Fibroblast of lung (primary cell): ENCODE results near the gene ARPC5. TPM values are rescaled to one million over a fixed set of nuclear protein-coding genes. Genes with fewer than 3 reads are reported as not detected.

ENCODE experiments used
- DNase-seq, 2 donors: peaks; one replicate each; pipeline versions ENCODE4 v3.0.0 to v3.0.0-alpha.2; 2010; ENCODE audit warnings: low read depth in 2 of 2
- H2AFZ ChIP-seq: 2 replicates; pipeline ENCODE4 v1.5.1; 2012; ENCODE audit warnings: low read length, control low read depth, inconsistent platforms
- H3K27ac ChIP-seq: 2 replicates; pipeline ENCODE4 v1.5.1; 2011; ENCODE audit warnings: low read length, control low read depth; ENCODE audit not compliant: insufficient read depth
- H3K27me3 ChIP-seq: 2 replicates; pipeline ENCODE4 v1.5.1; 2011; ENCODE audit warnings: mild to moderate bottlenecking, low read length; ENCODE audit not compliant: control insufficient read depth, insufficient read depth
- H3K36me3 ChIP-seq: 2 replicates; pipeline ENCODE4 v1.5.1; 2011; ENCODE audit warnings: low read length; ENCODE audit not compliant: control insufficient read depth, insufficient read depth
- H3K4me1 ChIP-seq: 2 replicates; pipeline ENCODE4 v1.5.1; 2011; ENCODE audit warnings: low read length; ENCODE audit not compliant: control insufficient read depth, insufficient read depth; ENCODE audit errors: extremely low read depth
- H3K4me2 ChIP-seq: 2 replicates; pipeline ENCODE4 v1.5.1; 2011; ENCODE audit warnings: low read length, control low read depth; ENCODE audit not compliant: insufficient read depth; ENCODE audit errors: extremely low read depth
- H3K4me3 ChIP-seq, 4 experiments: fragments of 200-600 bp in 1 of 4; sonication (generic) in 1 of 4; replicated peaks in 1 of 4; 2 replicates each; pipeline ENCODE4 v1.5.1; 2011 to 2016; ENCODE audit warnings: low read length in 4 of 4, low read depth in 3 of 4, mild to moderate bottlenecking in 3 of 4, control low read depth in 2 of 4, inconsistent platforms in 1 of 4, mixed read lengths in 1 of 4; ENCODE audit not compliant: insufficient read depth in 1 of 4; ENCODE audit errors: control extremely low read depth in 1 of 4
- H3K79me2 ChIP-seq: 2 replicates; pipeline ENCODE4 v1.5.1; 2012; ENCODE audit warnings: mild to moderate bottlenecking, low read length, inconsistent platforms; ENCODE audit not compliant: control insufficient read depth, insufficient read depth
- H3K9ac ChIP-seq: 2 replicates; pipeline ENCODE4 v1.5.1; 2011; ENCODE audit warnings: mild to moderate bottlenecking, low read length, control low read depth; ENCODE audit not compliant: insufficient read depth
- H3K9me3 ChIP-seq: 2 replicates; pipeline ENCODE4 v1.5.1; 2012; ENCODE audit warnings: low read depth, low read length; ENCODE audit not compliant: control insufficient read depth, insufficient read depth
- H4K20me1 ChIP-seq: 2 replicates; pipeline ENCODE4 v1.5.1; 2011; ENCODE audit warnings: low read length; ENCODE audit not compliant: control insufficient read depth, insufficient read depth; ENCODE audit errors: extremely low read depth
- EZH2 ChIP-seq: IDR thresholded peaks from 2 replicates; pipeline ENCODE4 v1.5.1; 2012; ENCODE audit warnings: low read length, control low read depth, mild to moderate bottlenecking; ENCODE audit errors: missing control alignments
- polyA plus RNA-seq, 2 donors: library from polyadenylated mRNA; depleted of rRNA in 1 of 2; stranded (reverse) in 1 of 2; unstranded in 1 of 2; fragments of >200 nt; gene quantifications; 2 replicates each; pipeline ENCODE4 v1.2.1, GENCODE V29; 2011 to 2012; ENCODE audit warnings: missing spikeins in 1 of 2
- total RNA-seq: library from RNA; depleted of rRNA; stranded (reverse); fragments of >200 nt; gene quantifications from 2 replicates; pipeline ENCODE4 v1.2.1, GENCODE V29; 2014
- TF ChIP-seq, protein P1 (sequence below), 2 donors: IDR thresholded peaks in 1 of 2; conservative IDR thresholded peaks in 1 of 2; 1 replicate in 1 of 2; 2 replicates in 1 of 2; pipeline ENCODE4 v1.5.1; 2011 to 2012; ENCODE audit warnings: low read length in 2 of 2, control low read depth in 1 of 2, inconsistent platforms in 1 of 2, low read depth in 1 of 2, mild to moderate bottlenecking in 1 of 2

ARPC5 gene
- total and polyA plus RNA-seq, 2 donors (not counting 1 experiment from before 2014, with no cell fraction given): 142 to 350 TPM

GRCh38 chr1:183609313-183609712 is 26.3 kb downstream of the ARPC5 start:
- Histone ChIP-seq H4K20me1 (no peaks in the 10 kb centered on the region), H3K9ac (no peak overlapping the region), H3K79me2 (no peaks in the 10 kb centered on the region), H3K4me2 (peak overlapping the region; percentile 5), H2AFZ (peak overlapping the region; percentile 9), H3K4me3 (no peak overlapping the region), H3K27ac (peak overlapping the region; percentile 53), H3K27me3 (no peaks in the 10 kb centered on the region), H3K36me3 (no peaks in the 10 kb centered on the region), H3K4me1 (peaks cover 16% of the 10 kb centered on the region), H3K9me3 (no peaks in the 10 kb centered on the region)
- TF ChIP-seq EZH2: no peak
- TF ChIP-seq, protein P1, sequence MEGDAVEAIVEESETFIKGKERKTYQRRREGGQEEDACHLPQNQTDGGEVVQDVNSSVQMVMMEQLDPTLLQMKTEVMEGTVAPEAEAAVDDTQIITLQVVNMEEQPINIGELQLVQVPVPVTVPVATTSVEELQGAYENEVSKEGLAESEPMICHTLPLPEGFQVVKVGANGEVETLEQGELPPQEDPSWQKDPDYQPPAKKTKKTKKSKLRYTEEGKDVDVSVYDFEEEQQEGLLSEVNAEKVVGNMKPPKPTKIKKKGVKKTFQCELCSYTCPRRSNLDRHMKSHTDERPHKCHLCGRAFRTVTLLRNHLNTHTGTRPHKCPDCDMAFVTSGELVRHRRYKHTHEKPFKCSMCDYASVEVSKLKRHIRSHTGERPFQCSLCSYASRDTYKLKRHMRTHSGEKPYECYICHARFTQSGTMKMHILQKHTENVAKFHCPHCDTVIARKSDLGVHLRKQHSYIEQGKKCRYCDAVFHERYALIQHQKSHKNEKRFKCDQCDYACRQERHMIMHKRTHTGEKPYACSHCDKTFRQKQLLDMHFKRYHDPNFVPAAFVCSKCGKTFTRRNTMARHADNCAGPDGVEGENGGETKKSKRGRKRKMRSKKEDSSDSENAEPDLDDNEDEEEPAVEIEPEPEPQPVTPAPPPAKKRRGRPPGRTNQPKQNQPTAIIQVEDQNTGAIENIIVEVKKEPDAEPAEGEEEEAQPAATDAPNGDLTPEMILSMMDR (conservative IDR thresholded peaks at IDR 0.05 in 1 of 2, IDR thresholded peaks at IDR 0.05 in 1 of 2; ENCODE audit: low read depth in 1 of 2, low read length in 2 of 2): peak; percentile 63 to 70
- DNase-seq: peak; percentile 65 to 71

DNA sequence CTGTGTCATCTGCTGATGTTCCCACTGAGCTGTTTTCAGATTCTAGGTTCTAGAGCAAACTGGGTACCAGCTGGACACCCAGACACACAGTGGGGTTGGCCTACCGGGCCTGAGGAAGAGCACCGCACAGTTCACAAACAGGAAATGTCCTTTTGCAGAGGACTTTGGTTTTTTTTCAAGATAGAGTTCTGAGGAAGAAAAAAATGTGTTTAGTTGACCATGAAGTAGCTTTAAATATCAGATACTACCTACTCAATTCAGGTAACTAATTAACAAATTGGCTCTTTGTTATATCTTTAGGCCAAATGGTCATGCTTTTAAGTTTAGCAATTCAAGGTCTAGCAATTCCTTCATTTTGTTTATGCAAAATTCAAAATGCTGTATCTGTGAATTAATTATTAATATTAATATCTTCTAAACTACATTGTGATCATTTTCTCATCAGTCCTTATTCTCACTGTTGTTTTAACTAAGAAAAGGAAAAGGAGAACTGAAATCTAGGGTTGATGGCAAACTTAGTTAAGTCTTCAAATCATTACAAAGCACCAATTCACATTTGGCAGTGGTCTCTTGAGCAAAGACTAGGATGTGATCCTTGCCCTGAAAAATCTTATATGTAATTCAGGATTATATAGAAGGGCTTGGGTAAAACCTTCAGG is 28.1 kb downstream of the ARPC5 start:
- H3K27ac ChIP-seq: no peak overlapping the region

GRCh38 chr1:183605904-183606303 is 29.7 kb downstream of the ARPC5 start:
- Histone ChIP-seq H3K4me1 (peaks cover 19% of the 10 kb centered on the region), H3K27ac (no peak overlapping the region), H3K4me2 (no peak overlapping the region), H4K20me1 (no peaks in the 10 kb centered on the region), H3K9ac (no peak overlapping the region), H3K9me3 (no peaks in the 10 kb centered on the region), H3K79me2 (no peaks in the 10 kb centered on the region), H3K27me3 (no peaks in the 10 kb centered on the region), H2AFZ (no peak overlapping the region), H3K4me3 (no peak overlapping the region), H3K36me3 (no peaks in the 10 kb centered on the region)
- TF ChIP-seq, protein P1 (conservative IDR thresholded peaks at IDR 0.05 in 1 of 2, IDR thresholded peaks at IDR 0.05 in 1 of 2; ENCODE audit: low read depth in 1 of 2, low read length in 2 of 2): no peak
- no peak for TF ChIP-seq EZH2
- DNase-seq: no peak

More for the DNA sequence above, 28.1 kb downstream of the ARPC5 start:
- H2AFZ ChIP-seq: no peak overlapping the region
- H3K4me3 ChIP-seq: no peak overlapping the region
- H3K4me2 ChIP-seq: no peak overlapping the region
- H3K27me3 ChIP-seq: no peaks in the 10 kb centered on the region
- H3K79me2 ChIP-seq: no peaks in the 10 kb centered on the region
- no peak for DNase-seq
- H3K4me1 ChIP-seq: peaks cover 19% of the 10 kb centered on the region
- no peaks in the 10 kb centered on the region for H3K36me3 ChIP-seq
- no peaks in the 10 kb centered on the region for H4K20me1 ChIP-seq
- no peaks in the 10 kb centered on the region for H3K9me3 ChIP-seq
- no peak for TF ChIP-seq EZH2
- TF ChIP-seq, protein P1 (conservative IDR thresholded peaks at IDR 0.05 in 1 of 2, IDR thresholded peaks at IDR 0.05 in 1 of 2; ENCODE audit: low read depth in 1 of 2, low read length in 2 of 2): no peak
- H3K9ac ChIP-seq: no peak overlapping the region
